Sigmoid colon (tissue), 7 donors: Measurements from ENCODE around the gene NAA15. TPM values are rescaled to one million over a fixed set of nuclear protein-coding genes. Genes with fewer than 3 reads are reported as not detected.

Experiments
- DNase-seq: peaks from one replicate; pipeline ENCODE4 v3.0.0-alpha.2; 2019
- H3K27ac ChIP-seq, 4 donors: fragments of 200-600 bp; sonication (generic); one replicate each; pipeline ENCODE4 v1.5.1; 2016 to 2019; ENCODE audit warnings: mild to moderate bottlenecking in 1 of 4
- H3K27me3 ChIP-seq, 3 donors: fragments of 200-600 bp; sonication (generic); one replicate each; pipeline ENCODE4 v1.5.1; 2019; ENCODE audit warnings: mild to moderate bottlenecking in 1 of 3
- H3K36me3 ChIP-seq, 4 donors: fragments of 200-600 bp; sonication (generic); one replicate each; pipeline ENCODE4 v1.5.1; 2016 to 2019
- H3K4me1 ChIP-seq, 4 donors: fragments of 200-600 bp; sonication (generic); one replicate each; pipeline ENCODE4 v1.5.1; 2017 to 2019
- H3K4me3 ChIP-seq, 4 donors: fragments of 200-600 bp; sonication (generic); one replicate each; pipeline ENCODE4 v1.5.1; 2017 to 2019; ENCODE audit warnings: mild to moderate bottlenecking in 2 of 4, moderate library complexity in 1 of 4
- H3K9me3 ChIP-seq, 4 donors: fragments of 200-600 bp in 3 of 4; sonication (generic) in 3 of 4; one replicate each; pipeline versions ENCODE4 v1.5.1 to v1.6.1; 2013 to 2019
- EP300 ChIP-seq, 4 donors: sonication (generic); formaldehyde crosslinking; IDR thresholded peaks; one replicate each; pipeline ENCODE4 v1.6.1; 2017; ENCODE audit warnings: antibody characterized with exemption in 4 of 4
- POLR2A ChIP-seq, 2 donors: fragments of 450-650 bp; IDR thresholded peaks; one replicate each; pipeline ENCODE4 v1.6.1; 2016; ENCODE audit warnings: antibody characterized with exemption in 2 of 2, mild to moderate bottlenecking in 2 of 2, moderate library complexity in 2 of 2
- POLR2AphosphoS5 ChIP-seq, 4 donors: sonication (generic); formaldehyde crosslinking; IDR thresholded peaks; one replicate each; pipeline ENCODE4 v1.6.1; 2017; ENCODE audit warnings: antibody characterized with exemption in 4 of 4
- WGBS, 2 donors: extraction: QIAGEN DNeasy Blood & Tissue Kit; methylation state at CpG; one replicate each; pipeline ENCODE4 v1.1.7; 2013; 5-methylcytosine and 5-hydroxymethylcytosine counted together
- intact Hi-C: fragments of 100-400 bp; cut with DNase I; formaldehyde crosslinking; loops from one replicate; pipeline ENCODE4 v1.15.1; 2023
- polyA plus RNA-seq, 3 donors: library from polyadenylated mRNA; stranded (reverse); fragments of 200-250 nt; gene quantifications; one replicate each; pipeline ENCODE4 v1.2.3, GENCODE V29; 2013
- total RNA-seq, 4 donors: library from RNA; depleted of rRNA; stranded (reverse); fragments of >200 nt; gene quantifications; one replicate each; pipeline ENCODE4 v1.1.0, GENCODE V29; 2016
- TF ChIP-seq, protein P1 (sequence below), 4 experiments: fragments of 450-650 bp in 3 of 4; fragments of 200-600 bp in 1 of 4; IDR thresholded peaks; one replicate each; pipeline ENCODE4 v1.5.1; 2016 to 2019; ENCODE audit warnings: antibody characterized with exemption in 4 of 4, mild to moderate bottlenecking in 3 of 4, moderate library complexity in 2 of 4
- donor health status: healthy with polysubstance abuse.
- donor health status: Bipolar disorder and iron deficiency.
- donor health status: healthy.

Gene NAA15
- total and polyA plus RNA-seq, 7 donors = 5.4 to 40.3 (median 21.6) TPM

DNA sequence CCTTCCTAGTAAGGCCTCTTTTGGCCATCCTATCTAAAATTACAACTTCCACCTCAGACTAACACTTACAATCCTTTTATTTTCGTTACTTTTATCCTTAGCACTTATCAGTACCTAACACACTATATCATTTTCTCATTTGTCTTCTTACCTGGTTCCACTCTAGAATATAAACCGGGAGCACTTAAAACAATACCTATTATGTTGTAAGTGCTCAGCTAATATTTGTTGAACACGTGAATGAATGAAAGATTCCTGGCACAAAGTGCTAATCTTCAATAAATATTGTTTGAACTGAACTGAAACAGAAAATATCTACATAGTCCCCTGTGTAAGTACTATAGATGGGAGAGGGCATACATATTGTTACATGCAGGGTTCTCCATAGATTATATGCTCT, 35.7 kb upstream of the NAA15 start:
- H3K27me3 ChIP-seq = no peaks in the 10 kb centered on the region
- WGBS, 2 donors = 50 to 56% methylated on average over 3 of the region's 3 CpGs
- no peak for DNase-seq
- no peaks in the 10 kb centered on the region for H3K9me3 ChIP-seq
- intact Hi-C loops = loop anchor here (2.0 kb wide), 1 partner anchor 37 kb away; no protein-coding TSS in a partner anchor
- no peaks in the 10 kb centered on the region for H3K36me3 ChIP-seq
- H3K27ac ChIP-seq = no peak overlapping the region
- no peak overlapping the region for H3K4me3 ChIP-seq
- no peak for TF ChIP-seq EP300 (IDR thresholded peaks at IDR 0.05)
- TF ChIP-seq, protein P1, sequence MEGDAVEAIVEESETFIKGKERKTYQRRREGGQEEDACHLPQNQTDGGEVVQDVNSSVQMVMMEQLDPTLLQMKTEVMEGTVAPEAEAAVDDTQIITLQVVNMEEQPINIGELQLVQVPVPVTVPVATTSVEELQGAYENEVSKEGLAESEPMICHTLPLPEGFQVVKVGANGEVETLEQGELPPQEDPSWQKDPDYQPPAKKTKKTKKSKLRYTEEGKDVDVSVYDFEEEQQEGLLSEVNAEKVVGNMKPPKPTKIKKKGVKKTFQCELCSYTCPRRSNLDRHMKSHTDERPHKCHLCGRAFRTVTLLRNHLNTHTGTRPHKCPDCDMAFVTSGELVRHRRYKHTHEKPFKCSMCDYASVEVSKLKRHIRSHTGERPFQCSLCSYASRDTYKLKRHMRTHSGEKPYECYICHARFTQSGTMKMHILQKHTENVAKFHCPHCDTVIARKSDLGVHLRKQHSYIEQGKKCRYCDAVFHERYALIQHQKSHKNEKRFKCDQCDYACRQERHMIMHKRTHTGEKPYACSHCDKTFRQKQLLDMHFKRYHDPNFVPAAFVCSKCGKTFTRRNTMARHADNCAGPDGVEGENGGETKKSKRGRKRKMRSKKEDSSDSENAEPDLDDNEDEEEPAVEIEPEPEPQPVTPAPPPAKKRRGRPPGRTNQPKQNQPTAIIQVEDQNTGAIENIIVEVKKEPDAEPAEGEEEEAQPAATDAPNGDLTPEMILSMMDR (IDR thresholded peaks at IDR 0.05) = no peak
- no peak for TF ChIP-seq POLR2AphosphoS5 (IDR thresholded peaks at IDR 0.05)
- TF ChIP-seq POLR2A (IDR thresholded peaks at IDR 0.05) = no peak
- H3K4me1 ChIP-seq = peaks cover 0 to 15% (median 12%) of the 10 kb centered on the region in 4 donors

DNA sequence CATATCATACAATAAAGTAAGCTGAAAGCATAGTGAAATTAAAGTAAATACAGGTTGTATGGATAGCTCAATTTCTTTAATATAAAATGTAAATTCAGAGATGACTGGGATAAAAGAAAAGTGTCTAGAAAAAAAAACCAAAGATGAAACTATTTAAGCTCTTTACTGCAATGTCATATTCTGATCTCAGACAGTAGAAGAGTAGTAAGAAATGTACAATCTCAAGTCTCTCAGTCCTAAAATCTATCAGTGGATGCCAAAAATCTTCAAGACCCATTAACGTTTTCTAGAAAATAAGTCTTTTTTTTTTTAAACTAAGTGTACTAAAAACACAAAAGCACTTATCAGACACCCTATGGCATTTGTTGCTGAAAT, 35.1 kb upstream of the NAA15 start:
- intact Hi-C loops = loop anchor here (2.0 kb wide), 1 partner anchor 37 kb away; no protein-coding TSS in a partner anchor
- H3K4me1 ChIP-seq = peaks cover 0 to 15% (median 12%) of the 10 kb centered on the region in 4 donors
- TF ChIP-seq, protein P1 (IDR thresholded peaks at IDR 0.05) = no peak
- TF ChIP-seq EP300 (IDR thresholded peaks at IDR 0.05) = no peak
- TF ChIP-seq POLR2A (IDR thresholded peaks at IDR 0.05) = no peak
- TF ChIP-seq POLR2AphosphoS5 (IDR thresholded peaks at IDR 0.05) = no peak
- no peaks in the 10 kb centered on the region for H3K36me3 ChIP-seq
- WGBS, 2 donors = 4% methylated on average over 1 of the region's 1 CpG
- peak overlapping the region; percentile 34 to 76 (median 65) for H3K27ac ChIP-seq
- H3K27me3 ChIP-seq = no peaks in the 10 kb centered on the region
- H3K4me3 ChIP-seq = peak overlapping the region; percentile 21 to 52 (median 46)
- no peak for DNase-seq
- H3K9me3 ChIP-seq = no peaks in the 10 kb centered on the region

DNA sequence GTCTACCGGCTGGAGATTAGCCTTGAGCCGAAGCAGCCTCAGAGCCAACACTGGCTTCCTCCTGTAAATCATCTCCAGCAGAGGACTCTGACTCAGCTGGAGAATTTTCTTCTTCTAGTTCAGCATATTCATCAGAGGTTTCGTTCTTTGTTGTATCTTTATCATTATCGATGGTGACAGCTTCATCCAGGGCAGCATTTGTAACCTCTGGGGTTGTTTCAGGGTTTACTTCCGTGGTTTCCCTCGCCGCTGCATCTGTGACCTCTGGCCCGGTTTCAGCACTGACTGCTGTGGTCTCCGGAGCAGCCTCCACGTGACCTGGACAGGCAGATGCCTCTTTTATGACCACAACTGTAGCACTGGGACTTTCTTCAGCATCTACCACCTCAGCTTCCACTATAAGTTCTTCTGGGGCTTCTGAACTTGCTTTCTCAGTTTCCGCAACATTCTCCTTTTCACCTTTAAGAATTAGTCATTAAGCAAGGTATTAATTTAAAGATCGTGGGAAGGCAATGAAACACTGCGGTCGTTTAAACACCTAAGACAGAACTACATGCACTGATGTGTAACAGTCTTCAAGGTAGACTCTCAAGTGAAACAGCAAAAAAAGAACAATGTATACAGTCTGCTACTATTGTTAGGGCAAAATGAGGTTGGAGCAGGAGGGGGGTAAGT, 34.6 kb upstream of the NAA15 start:
- H3K4me3 ChIP-seq = peak overlapping the region; percentile 21 to 52 (median 46)
- intact Hi-C loops = loop anchor here (2.0 kb wide), 1 partner anchor 38 kb away; no protein-coding TSS in a partner anchor
- 11 to 12% methylated on average over 14 of the region's 14 CpGs for WGBS, 2 donors
- no peaks in the 10 kb centered on the region for H3K9me3 ChIP-seq
- no peaks in the 10 kb centered on the region for H3K27me3 ChIP-seq
- H3K4me1 ChIP-seq = peaks cover 0 to 15% (median 12%) of the 10 kb centered on the region in 4 donors
- peak; percentile 90 for DNase-seq
- TF ChIP-seq POLR2A (IDR thresholded peaks at IDR 0.05) = no peak
- no peak for TF ChIP-seq EP300 (IDR thresholded peaks at IDR 0.05)
- TF ChIP-seq, protein P1 (IDR thresholded peaks at IDR 0.05) = no peak
- peak in 2 of 4 donors; percentile 25 to 52 for TF ChIP-seq POLR2AphosphoS5 (IDR thresholded peaks at IDR 0.05)
- H3K36me3 ChIP-seq = no peaks in the 10 kb centered on the region
- peak overlapping the region; percentile 34 to 76 (median 65) for H3K27ac ChIP-seq

DNA sequence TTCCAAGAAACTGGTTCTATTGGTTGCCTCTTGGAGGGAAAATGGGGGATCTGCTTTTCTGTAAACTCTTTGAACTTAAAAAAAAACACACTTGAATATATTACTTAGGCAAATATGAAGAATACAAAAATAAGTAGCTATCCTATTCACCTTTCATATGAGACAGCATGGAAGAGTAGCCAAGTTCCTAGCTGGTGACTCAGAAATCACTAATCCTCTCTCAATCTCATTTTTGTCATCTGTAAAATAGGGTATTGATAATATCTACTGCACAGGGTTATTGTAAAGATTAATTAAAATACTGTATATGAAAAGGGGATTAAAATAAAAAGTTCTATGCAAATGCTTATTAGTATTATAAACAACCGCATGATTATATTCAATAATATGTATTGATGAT, 34.0 kb upstream of the NAA15 start:
- TF ChIP-seq POLR2A (IDR thresholded peaks at IDR 0.05) (no peak), EP300 (IDR thresholded peaks at IDR 0.05) (no peak), POLR2AphosphoS5 (IDR thresholded peaks at IDR 0.05) (no peak)
- TF ChIP-seq, protein P1 (IDR thresholded peaks at IDR 0.05) = no peak
- Histone ChIP-seq H3K4me3 (no peak overlapping the region), H3K9me3 (no peaks in the 10 kb centered on the region), H3K4me1 (peaks cover 0 to 15% (median 12%) of the 10 kb centered on the region in 4 donors), H3K36me3 (no peaks in the 10 kb centered on the region), H3K27me3 (no peaks in the 10 kb centered on the region), H3K27ac (peak overlapping the region in 3 of 4 donors; percentile 64 to 76 (median 66))
- WGBS, 2 donors = 93 to 96% methylated on average over 1 of the region's 1 CpG
- DNase-seq = no peak
- intact Hi-C loops = loop anchor here (2.0 kb wide), 1 partner anchor 38 kb away; no protein-coding TSS in a partner anchor
